ENCODE data around the gene RTL1.

DNA sequence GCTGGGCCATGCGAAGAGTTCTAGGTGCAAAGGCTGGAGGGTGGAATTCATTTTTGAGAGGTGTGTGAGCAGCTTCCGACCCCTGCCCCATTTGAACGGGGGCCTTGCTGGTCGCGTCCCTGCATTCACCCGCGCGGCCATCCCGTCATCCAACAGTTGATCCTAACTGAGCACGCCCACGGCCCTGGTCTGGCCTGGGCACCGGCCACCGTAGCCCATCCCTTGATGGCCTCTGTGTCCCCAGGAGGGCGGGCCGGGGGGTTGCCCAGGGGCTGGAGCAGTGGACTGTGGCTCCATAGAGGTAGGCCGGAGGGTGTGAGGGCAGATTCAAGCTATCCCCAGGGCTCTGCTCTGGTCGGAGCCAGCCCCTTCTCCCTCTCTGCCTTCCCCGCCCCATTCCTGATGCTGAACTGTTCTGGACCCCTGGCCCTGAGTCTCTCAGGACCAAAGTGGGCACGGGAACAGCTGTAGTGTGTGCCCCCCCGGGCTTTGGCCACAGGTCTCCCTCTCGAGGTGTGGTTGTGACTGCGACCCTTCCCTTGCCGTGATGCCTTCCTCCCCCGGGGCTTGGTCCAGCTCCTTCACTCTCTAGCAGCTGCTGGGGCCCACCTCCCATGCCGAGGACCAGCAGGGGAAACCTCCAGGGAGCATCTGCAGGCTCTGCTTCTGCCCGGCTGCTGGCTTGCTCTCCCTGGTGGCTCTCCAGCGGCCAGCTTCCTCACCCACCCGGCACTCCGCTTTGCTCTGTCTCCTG, 68.6 kb downstream of the RTL1 start:
- TF ChIP-seq, protein P1, sequence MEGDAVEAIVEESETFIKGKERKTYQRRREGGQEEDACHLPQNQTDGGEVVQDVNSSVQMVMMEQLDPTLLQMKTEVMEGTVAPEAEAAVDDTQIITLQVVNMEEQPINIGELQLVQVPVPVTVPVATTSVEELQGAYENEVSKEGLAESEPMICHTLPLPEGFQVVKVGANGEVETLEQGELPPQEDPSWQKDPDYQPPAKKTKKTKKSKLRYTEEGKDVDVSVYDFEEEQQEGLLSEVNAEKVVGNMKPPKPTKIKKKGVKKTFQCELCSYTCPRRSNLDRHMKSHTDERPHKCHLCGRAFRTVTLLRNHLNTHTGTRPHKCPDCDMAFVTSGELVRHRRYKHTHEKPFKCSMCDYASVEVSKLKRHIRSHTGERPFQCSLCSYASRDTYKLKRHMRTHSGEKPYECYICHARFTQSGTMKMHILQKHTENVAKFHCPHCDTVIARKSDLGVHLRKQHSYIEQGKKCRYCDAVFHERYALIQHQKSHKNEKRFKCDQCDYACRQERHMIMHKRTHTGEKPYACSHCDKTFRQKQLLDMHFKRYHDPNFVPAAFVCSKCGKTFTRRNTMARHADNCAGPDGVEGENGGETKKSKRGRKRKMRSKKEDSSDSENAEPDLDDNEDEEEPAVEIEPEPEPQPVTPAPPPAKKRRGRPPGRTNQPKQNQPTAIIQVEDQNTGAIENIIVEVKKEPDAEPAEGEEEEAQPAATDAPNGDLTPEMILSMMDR (IDR thresholded peaks at IDR 0.05; ENCODE audit: control extremely low read depth in 1 of 3, insufficient read depth in 1 of 3, low read depth in 1 of 3, low read length in 3 of 3) = no peak
- TF ChIP-seq POLR2A (IDR thresholded peaks at IDR 0.05; ENCODE audit: control extremely low read depth in 1 of 2, low read depth in 2 of 2, low read length in 2 of 2) (no peak), TCF12 (IDR thresholded peaks at IDR 0.05; ENCODE audit: low read depth, low read length) (no peak), RBBP5 (IDR thresholded peaks at IDR 0.05; ENCODE audit: borderline replicate concordance, low read depth, low read length) (no peak), RXRA (IDR thresholded peaks at IDR 0.05; ENCODE audit: insufficient read depth, low read depth, low read length) (no peak), ATF3 (IDR thresholded peaks at IDR 0.05; ENCODE audit: insufficient read depth, low read depth, low read length) (no peak)
- TF ChIP-seq, protein P2, sequence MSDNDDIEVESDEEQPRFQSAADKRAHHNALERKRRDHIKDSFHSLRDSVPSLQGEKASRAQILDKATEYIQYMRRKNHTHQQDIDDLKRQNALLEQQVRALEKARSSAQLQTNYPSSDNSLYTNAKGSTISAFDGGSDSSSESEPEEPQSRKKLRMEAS (IDR thresholded peaks at IDR 0.05) = no peak
- TF ChIP-seq, protein P3, sequence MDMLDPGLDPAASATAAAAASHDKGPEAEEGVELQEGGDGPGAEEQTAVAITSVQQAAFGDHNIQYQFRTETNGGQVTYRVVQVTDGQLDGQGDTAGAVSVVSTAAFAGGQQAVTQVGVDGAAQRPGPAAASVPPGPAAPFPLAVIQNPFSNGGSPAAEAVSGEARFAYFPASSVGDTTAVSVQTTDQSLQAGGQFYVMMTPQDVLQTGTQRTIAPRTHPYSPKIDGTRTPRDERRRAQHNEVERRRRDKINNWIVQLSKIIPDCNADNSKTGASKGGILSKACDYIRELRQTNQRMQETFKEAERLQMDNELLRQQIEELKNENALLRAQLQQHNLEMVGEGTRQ (IDR thresholded peaks at IDR 0.05; ENCODE audit: low read length) = no peak

Data from H1 (cell line).